IMR-90 (cell line): ENCODE data around the gene DBNDD2.

Source experiments
- BHLHE40 ChIP-seq: fragments of 150-350 bp; IDR thresholded peaks from 2 replicates; pipeline ENCODE4 v1.6.1; 2016; ENCODE audit warnings: mild to moderate bottlenecking, low read depth, low read length
- CEBPB ChIP-seq: IDR thresholded peaks from 2 replicates; pipeline ENCODE4 v1.6.1; 2012; ENCODE audit warnings: low read depth, low read length, improper control_type of control experiment
- FOS ChIP-seq: fragments of 150-350 bp; IDR thresholded peaks from 2 replicates; pipeline ENCODE4 v1.6.1; 2016; ENCODE audit warnings: low read depth, low read length
- MAZ ChIP-seq: IDR thresholded peaks from 2 replicates; pipeline ENCODE4 v1.6.1; 2012; ENCODE audit warnings: low read depth, mild to moderate bottlenecking, low read length, improper control_type of control experiment, moderate library complexity, borderline replicate concordance
- MXI1 ChIP-seq: IDR thresholded peaks from 2 replicates; pipeline ENCODE4 v1.6.1; 2012; ENCODE audit warnings: low read depth, mild to moderate bottlenecking, low read length, moderate library complexity, borderline replicate concordance
- NFE2L2 ChIP-seq: fragments of 150-350 bp; IDR thresholded peaks from 2 replicates; pipeline ENCODE4 v1.6.1; 2016; ENCODE audit warnings: low read depth, mild to moderate bottlenecking, low read length
- POLR2A ChIP-seq: IDR thresholded peaks from 2 replicates; pipeline ENCODE4 v1.6.1; 2012; ENCODE audit warnings: mild to moderate bottlenecking, low read depth, low read length
- RCOR1 ChIP-seq: IDR thresholded peaks from 2 replicates; pipeline ENCODE4 v1.6.1; 2012; ENCODE audit warnings: mild to moderate bottlenecking, low read length, improper control_type of control experiment; ENCODE audit not compliant: insufficient replicate concordance
- SMC3 ChIP-seq: fragments of 150-350 bp; IDR thresholded peaks from 2 replicates; pipeline ENCODE4 v1.6.1; 2016; ENCODE audit warnings: low read depth, mild to moderate bottlenecking, antibody characterized with exemption, low read length, moderate library complexity
- TF ChIP-seq, protein P1 (sequence below): conservative IDR thresholded peaks from 2 replicates; pipeline ENCODE4 v1.5.1; 2012; ENCODE audit warnings: mild to moderate bottlenecking, low read depth, low read length, improper control_type of control experiment
- TF ChIP-seq, protein P2 (sequence below): fragments of 150-350 bp; IDR thresholded peaks from 2 replicates; pipeline ENCODE4 v1.6.1; 2016; ENCODE audit warnings: low read depth, mild to moderate bottlenecking, low read length, moderate library complexity, borderline replicate concordance
- TF ChIP-seq, protein P3 (sequence below): fragments of 150-350 bp; IDR thresholded peaks from 2 replicates; pipeline ENCODE4 v1.6.1; 2017; ENCODE audit warnings: mild to moderate bottlenecking, antibody characterized with exemption, low read length, low read depth

DNA sequence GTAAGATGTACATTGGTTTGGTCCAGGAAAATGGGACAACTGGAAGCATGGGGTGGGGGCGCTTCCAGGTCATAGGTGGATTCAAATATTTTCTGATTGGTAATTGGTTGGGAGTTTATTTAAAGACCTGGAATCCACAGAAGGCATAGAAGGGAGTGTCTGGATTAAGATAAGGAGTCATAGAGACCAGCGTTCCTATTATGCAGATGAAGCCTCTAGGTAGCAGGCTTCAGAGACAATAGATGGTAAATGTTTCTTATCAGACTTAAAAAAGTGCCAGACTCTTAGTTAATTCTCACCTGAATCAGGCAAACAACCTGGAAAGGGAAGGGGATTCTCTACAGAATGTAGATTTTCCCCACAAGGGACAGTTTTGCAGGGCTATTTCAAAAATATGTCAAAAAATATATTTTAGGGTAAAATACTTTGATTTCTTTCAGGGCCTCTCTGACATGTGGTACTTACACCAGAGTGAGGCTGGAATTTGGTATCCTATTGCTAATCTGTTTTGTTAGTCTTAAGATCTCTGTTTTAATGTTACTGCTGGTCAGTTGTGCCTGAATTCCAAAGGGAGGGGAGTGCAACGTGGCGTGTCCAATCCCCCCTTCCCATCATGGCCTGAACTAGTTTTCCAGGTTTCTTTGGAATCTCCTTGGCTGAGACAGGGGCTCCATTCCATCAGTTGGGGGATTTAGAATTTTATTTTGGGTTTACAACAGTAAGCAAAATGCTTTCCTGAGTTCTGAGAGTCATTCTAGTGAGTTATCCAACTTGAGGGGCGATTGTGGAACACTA is 33.0 kb downstream of the DBNDD2 start:
- TF ChIP-seq BHLHE40 (no peak), CEBPB (no peak), MAZ (no peak), POLR2A (no peak), SMC3 (no peak), MXI1 (no peak), RCOR1 (no peak), NFE2L2 (no peak), FOS (no peak)
- TF ChIP-seq, protein P1, sequence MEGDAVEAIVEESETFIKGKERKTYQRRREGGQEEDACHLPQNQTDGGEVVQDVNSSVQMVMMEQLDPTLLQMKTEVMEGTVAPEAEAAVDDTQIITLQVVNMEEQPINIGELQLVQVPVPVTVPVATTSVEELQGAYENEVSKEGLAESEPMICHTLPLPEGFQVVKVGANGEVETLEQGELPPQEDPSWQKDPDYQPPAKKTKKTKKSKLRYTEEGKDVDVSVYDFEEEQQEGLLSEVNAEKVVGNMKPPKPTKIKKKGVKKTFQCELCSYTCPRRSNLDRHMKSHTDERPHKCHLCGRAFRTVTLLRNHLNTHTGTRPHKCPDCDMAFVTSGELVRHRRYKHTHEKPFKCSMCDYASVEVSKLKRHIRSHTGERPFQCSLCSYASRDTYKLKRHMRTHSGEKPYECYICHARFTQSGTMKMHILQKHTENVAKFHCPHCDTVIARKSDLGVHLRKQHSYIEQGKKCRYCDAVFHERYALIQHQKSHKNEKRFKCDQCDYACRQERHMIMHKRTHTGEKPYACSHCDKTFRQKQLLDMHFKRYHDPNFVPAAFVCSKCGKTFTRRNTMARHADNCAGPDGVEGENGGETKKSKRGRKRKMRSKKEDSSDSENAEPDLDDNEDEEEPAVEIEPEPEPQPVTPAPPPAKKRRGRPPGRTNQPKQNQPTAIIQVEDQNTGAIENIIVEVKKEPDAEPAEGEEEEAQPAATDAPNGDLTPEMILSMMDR, result no peak
- TF ChIP-seq, protein P2, sequence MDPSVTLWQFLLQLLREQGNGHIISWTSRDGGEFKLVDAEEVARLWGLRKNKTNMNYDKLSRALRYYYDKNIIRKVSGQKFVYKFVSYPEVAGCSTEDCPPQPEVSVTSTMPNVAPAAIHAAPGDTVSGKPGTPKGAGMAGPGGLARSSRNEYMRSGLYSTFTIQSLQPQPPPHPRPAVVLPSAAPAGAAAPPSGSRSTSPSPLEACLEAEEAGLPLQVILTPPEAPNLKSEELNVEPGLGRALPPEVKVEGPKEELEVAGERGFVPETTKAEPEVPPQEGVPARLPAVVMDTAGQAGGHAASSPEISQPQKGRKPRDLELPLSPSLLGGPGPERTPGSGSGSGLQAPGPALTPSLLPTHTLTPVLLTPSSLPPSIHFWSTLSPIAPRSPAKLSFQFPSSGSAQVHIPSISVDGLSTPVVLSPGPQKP, result no peak
- TF ChIP-seq, protein P3, sequence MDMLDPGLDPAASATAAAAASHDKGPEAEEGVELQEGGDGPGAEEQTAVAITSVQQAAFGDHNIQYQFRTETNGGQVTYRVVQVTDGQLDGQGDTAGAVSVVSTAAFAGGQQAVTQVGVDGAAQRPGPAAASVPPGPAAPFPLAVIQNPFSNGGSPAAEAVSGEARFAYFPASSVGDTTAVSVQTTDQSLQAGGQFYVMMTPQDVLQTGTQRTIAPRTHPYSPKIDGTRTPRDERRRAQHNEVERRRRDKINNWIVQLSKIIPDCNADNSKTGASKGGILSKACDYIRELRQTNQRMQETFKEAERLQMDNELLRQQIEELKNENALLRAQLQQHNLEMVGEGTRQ, result no peak
